Hindlimb muscle (tissue), 1 donor: ENCODE results near the gene NINJ2. TPM values are rescaled to one million over a fixed set of nuclear protein-coding genes. Genes with fewer than 3 reads are reported as not detected.
"Not testable (repeated sequence)": the region's sequence is repeated elsewhere in the genome, so short reads cannot be mapped to it uniquely, and the experiment has no call there.

Experiments
- DNase-seq: peaks from one replicate; pipeline ENCODE4 v3.0.0-alpha.2; 2013
- polyA plus RNA-seq: library from polyadenylated mRNA; unstranded; fragments of 120-200 nt; gene quantifications from one replicate; pipeline ENCODE4 v1.2.1, GENCODE V29; 2013; ENCODE audit not compliant: insufficient read length

The NINJ2 gene
- polyA plus RNA-seq, 1 donor: 3.2 TPM

GRCh38 chr12:585062-586061 lies 77.9 kb downstream of the NINJ2 start:
- DNase-seq: no peak

GRCh38 chr12:583251-583869 lies 79.9 kb downstream of the NINJ2 start:
- no peak for DNase-seq

GRCh38 chr12:581746-582145 lies 81.5 kb downstream of the NINJ2 start:
- DNase-seq: no peak

- DNase-seq: no peak
Observed at GRCh38 chr12:581321-581720, 81.9 kb downstream of the NINJ2 start.

- no peak for DNase-seq
Observed at GRCh38 chr12:580813-581212, 82.4 kb downstream of the NINJ2 start.

GRCh38 chr12:579420-580110 lies 83.7 kb downstream of the NINJ2 start:
- no peak for DNase-seq

- no peak for DNase-seq
Observed at GRCh38 chr12:578748-579419, 84.4 kb downstream of the NINJ2 start.

GRCh38 chr12:577994-578747 lies 85.1 kb downstream of the NINJ2 start:
- DNase-seq: not testable (repeated sequence)

GRCh38 chr12:576615-577110 lies 86.6 kb downstream of the NINJ2 start:
- DNase-seq: no peak

- peak; percentile 87 for DNase-seq
Observed at GRCh38 chr12:575948-576614, 87.2 kb downstream of the NINJ2 start.

GRCh38 chr12:575129-575502 lies 88.1 kb downstream of the NINJ2 start:
- no peak for DNase-seq

GRCh38 chr12:574475-575128 lies 88.6 kb downstream of the NINJ2 start:
- no peak for DNase-seq

GRCh38 chr12:573232-573631 lies 90.0 kb downstream of the NINJ2 start:
- no peak for DNase-seq

- DNase-seq: no peak
Observed at GRCh38 chr12:572532-572899, 90.7 kb downstream of the NINJ2 start.

- DNase-seq: no peak
Observed at GRCh38 chr12:571795-572531, 91.3 kb downstream of the NINJ2 start.

GRCh38 chr12:570921-571794 lies 92.1 kb downstream of the NINJ2 start:
- DNase-seq: peak; percentile 52

- DNase-seq: peak; percentile 73
Observed at GRCh38 chr12:570435-570920, 92.8 kb downstream of the NINJ2 start.

- peak; percentile 90 for DNase-seq
Observed at GRCh38 chr12:569803-570434, 93.3 kb downstream of the NINJ2 start.
